SK-N-SH treated with all-trans-retinoic acid at 6 μM for 48 hours (cell line): Measurements from ENCODE around the gene DEPP1.

Source experiments
- ARNTL ChIP-seq: fragments of 450-650 bp; formaldehyde crosslinking; IDR thresholded peaks from 2 replicates; pipeline ENCODE4 v1.5.0; 2020; ENCODE audit warnings: low read depth, mild to moderate bottlenecking, moderate library complexity, borderline replicate concordance
- GLIS3 ChIP-seq: fragments of 250-450 bp; sonication (Bioruptor Pico); IDR thresholded peaks from 2 replicates; pipeline ENCODE4 v1.5.0; 2020; ENCODE audit warnings: mild to moderate bottlenecking, moderate library complexity
- ISL1 ChIP-seq: fragments of 250-450 bp; sonication (Bioruptor Pico); IDR thresholded peaks from 2 replicates; pipeline ENCODE4 v2.1.2; 2022; ENCODE audit warnings: mild to moderate bottlenecking, moderate library complexity
- PPARA ChIP-seq: fragments of 250-450 bp; sonication (Bioruptor Pico); IDR thresholded peaks from 2 replicates; pipeline ENCODE4 v1.5.0; 2020; ENCODE audit warnings: mild to moderate bottlenecking, borderline replicate concordance
- RARB ChIP-seq: fragments of 250-450 bp; sonication (Bioruptor Pico); IDR thresholded peaks from 2 replicates; pipeline ENCODE4 v1.8.0; 2021; ENCODE audit warnings: mild to moderate bottlenecking, moderate library complexity
- SNAI2 ChIP-seq: fragments of 250-450 bp; sonication (Bioruptor Pico); IDR thresholded peaks from 2 replicates; pipeline ENCODE4 v1.5.0; 2020; ENCODE audit warnings: mild to moderate bottlenecking, moderate library complexity
- ZC3H10 ChIP-seq: fragments of 250-450 bp; sonication (Bioruptor Pico); IDR thresholded peaks from 2 replicates; pipeline ENCODE4 v1.5.1; 2021; ENCODE audit warnings: mild to moderate bottlenecking, moderate library complexity
- ZFP3 ChIP-seq: fragments of 250-450 bp; sonication (Bioruptor Pico); IDR thresholded peaks from 2 replicates; pipeline ENCODE4 v1.5.0; 2020; ENCODE audit warnings: mild to moderate bottlenecking, moderate library complexity
- ZFP30 ChIP-seq: fragments of 450-650 bp; formaldehyde crosslinking; IDR thresholded peaks from 2 replicates; pipeline ENCODE4 v1.5.0; 2022; ENCODE audit warnings: mild to moderate bottlenecking, moderate library complexity
- ZNF70 ChIP-seq: fragments of 450-650 bp; formaldehyde crosslinking; IDR thresholded peaks from 2 replicates; pipeline ENCODE4 v1.5.0; 2020; ENCODE audit warnings: mild to moderate bottlenecking, moderate library complexity
- ZNF8 ChIP-seq: fragments of 450-650 bp; formaldehyde crosslinking; IDR thresholded peaks from 2 replicates; pipeline ENCODE4 v1.5.0; 2020; ENCODE audit warnings: mild to moderate bottlenecking, moderate library complexity
- TF ChIP-seq, protein P1 (sequence below): fragments of 250-450 bp; sonication (Bioruptor Pico); IDR thresholded peaks from 2 replicates; pipeline ENCODE4 v1.5.1; 2020; ENCODE audit warnings: low read depth, mild to moderate bottlenecking, moderate library complexity
- TF ChIP-seq, protein P2 (sequence below): fragments of 250-450 bp; sonication (Bioruptor Pico); IDR thresholded peaks from 2 replicates; pipeline ENCODE4 v1.8.0; 2020; ENCODE audit warnings: mild to moderate bottlenecking, moderate library complexity, borderline replicate concordance
- TF ChIP-seq, protein P3 (sequence below): fragments of 250-450 bp; sonication (Bioruptor Pico); IDR thresholded peaks from 2 replicates; pipeline ENCODE4 v1.8.0; 2021; ENCODE audit warnings: low read depth, mild to moderate bottlenecking, moderate library complexity, borderline replicate concordance

DNA sequence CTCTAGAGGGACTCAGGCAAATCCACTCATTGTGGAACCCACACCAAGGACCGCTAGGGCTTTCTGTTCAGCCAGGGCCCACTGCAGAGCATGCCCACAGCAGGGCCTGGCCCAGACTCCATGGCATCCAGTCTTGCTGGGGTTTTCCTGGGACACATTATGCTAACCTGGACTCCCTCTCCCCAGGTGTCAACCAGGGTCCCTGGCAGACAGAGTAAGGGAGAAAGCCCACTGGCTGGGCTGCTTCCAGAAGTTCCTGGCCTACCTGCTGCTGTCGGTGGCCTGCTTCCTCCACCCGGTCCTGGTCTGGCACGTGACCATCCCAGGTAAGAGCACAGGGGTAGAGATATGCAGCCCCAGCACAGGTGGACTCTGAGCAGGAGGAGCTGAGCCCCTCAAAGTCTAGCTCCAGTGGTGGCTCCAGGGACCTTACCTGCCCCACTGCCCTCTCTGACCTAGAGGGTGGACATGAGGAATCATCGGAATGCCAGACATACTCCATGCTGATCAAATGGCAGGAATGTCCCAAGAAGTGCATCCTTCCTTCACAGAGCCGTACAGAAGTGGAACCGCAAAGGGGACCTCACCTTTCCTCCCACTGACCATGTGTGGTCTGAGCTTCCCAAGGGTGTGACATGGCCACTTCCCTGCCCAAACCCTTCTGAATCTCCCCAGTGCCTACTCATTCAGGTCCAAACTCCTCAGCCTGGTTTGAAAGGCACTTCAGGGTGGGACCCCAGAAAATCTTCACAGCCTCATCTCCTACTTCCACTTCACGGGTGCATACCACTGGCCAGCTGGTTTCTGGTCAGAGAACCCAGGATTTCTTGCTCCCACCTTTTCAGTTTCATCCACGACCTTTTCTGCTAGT is 44.9 kb downstream of the DEPP1 start:
- TF ChIP-seq, protein P1, sequence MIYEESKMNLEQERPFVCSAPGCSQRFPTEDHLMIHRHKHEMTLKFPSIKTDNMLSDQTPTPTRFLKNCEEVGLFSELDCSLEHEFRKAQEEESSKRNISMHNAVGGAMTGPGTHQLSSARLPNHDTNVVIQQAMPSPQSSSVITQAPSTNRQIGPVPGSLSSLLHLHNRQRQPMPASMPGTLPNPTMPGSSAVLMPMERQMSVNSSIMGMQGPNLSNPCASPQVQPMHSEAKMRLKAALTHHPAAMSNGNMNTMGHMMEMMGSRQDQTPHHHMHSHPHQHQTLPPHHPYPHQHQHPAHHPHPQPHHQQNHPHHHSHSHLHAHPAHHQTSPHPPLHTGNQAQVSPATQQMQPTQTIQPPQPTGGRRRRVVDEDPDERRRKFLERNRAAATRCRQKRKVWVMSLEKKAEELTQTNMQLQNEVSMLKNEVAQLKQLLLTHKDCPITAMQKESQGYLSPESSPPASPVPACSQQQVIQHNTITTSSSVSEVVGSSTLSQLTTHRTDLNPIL (CRISPR knock-in tag): no peak
- TF ChIP-seq RARB (CRISPR knock-in tag): no peak
- TF ChIP-seq ZC3H10 (CRISPR knock-in tag): no peak
- TF ChIP-seq, protein P2, sequence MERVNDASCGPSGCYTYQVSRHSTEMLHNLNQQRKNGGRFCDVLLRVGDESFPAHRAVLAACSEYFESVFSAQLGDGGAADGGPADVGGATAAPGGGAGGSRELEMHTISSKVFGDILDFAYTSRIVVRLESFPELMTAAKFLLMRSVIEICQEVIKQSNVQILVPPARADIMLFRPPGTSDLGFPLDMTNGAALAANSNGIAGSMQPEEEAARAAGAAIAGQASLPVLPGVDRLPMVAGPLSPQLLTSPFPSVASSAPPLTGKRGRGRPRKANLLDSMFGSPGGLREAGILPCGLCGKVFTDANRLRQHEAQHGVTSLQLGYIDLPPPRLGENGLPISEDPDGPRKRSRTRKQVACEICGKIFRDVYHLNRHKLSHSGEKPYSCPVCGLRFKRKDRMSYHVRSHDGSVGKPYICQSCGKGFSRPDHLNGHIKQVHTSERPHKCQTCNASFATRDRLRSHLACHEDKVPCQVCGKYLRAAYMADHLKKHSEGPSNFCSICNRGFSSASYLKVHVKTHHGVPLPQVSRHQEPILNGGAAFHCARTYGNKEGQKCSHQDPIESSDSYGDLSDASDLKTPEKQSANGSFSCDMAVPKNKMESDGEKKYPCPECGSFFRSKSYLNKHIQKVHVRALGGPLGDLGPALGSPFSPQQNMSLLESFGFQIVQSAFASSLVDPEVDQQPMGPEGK (CRISPR knock-in tag): no peak
- TF ChIP-seq PPARA (CRISPR knock-in tag): no peak
- TF ChIP-seq ZFP3 (CRISPR knock-in tag): no peak
- no peak for TF ChIP-seq GLIS3
- no peak for TF ChIP-seq ZNF8
- TF ChIP-seq ARNTL (CRISPR knock-in tag): no peak
- TF ChIP-seq SNAI2: no peak
- TF ChIP-seq ZFP30 (CRISPR knock-in tag): no peak
- no peak for TF ChIP-seq ISL1
- TF ChIP-seq, protein P3, sequence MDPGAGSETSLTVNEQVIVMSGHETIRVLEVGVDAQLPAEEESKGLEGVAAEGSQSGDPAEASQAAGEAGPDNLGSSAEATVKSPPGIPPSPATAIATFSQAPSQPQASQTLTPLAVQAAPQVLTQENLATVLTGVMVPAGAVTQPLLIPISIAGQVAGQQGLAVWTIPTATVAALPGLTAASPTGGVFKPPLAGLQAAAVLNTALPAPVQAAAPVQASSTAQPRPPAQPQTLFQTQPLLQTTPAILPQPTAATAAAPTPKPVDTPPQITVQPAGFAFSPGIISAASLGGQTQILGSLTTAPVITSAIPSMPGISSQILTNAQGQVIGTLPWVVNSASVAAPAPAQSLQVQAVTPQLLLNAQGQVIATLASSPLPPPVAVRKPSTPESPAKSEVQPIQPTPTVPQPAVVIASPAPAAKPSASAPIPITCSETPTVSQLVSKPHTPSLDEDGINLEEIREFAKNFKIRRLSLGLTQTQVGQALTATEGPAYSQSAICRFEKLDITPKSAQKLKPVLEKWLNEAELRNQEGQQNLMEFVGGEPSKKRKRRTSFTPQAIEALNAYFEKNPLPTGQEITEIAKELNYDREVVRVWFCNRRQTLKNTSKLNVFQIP (CRISPR knock-in tag): no peak
- no peak for TF ChIP-seq ZNF70 (CRISPR knock-in tag)
